ENCODE results near the gene PALB2. TPM values are rescaled to one million over a fixed set of nuclear protein-coding genes. Genes with fewer than 3 reads are reported as not detected.

PALB2 gene
- total and polyA plus RNA-seq, 10 of the 15 experiments (the other 5 are each of a cell fraction or from before 2014, with no cell fraction given): 9.2 to 24.6 (median 17.6) TPM

DNA sequence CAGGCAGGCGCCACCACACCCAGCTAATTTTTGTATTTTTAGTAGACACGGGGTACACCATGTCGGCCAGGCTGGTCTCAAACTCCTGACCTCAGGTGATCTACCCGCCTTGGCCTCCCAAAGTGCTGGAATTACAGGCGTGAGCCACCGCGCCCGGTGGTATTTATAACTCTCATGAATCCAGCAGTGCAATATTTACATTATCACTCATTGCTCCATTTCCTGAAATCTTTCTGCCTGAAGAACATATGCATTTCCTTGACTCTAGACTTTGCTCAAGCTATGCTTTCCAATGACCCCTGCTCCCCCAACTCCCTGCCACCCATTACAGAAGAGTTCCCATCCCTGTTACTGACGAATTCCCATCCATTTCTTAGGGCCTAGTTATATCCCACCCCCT lies 25.3 kb downstream of the PALB2 start:
- SMC1A ChIA-PET (ENCODE audit: uncharacterized antibody, unreplicated experiment): no interaction called here
- Histone ChIP-seq H3K4me2 (ENCODE audit: control insufficient read depth, insufficient read depth) (no peak overlapping the region), H3K4me1 (ENCODE audit: control insufficient read depth, insufficient read depth, low read length) (no peaks in the 10 kb centered on the region), H3K9me3 (replicated peaks; ENCODE audit: control insufficient read depth, insufficient read depth, low read length) (no peaks in the 10 kb centered on the region), H4K20me1 (ENCODE audit: control insufficient read depth, insufficient read depth) (no peaks in the 10 kb centered on the region), H2AFZ (ENCODE audit: control insufficient read depth, low read depth, low read length) (no peak overlapping the region), H3K4me3 (no peak overlapping the region), H3K79me2 (ENCODE audit: control insufficient read depth, insufficient read depth, low read length) (no peaks in the 10 kb centered on the region), H3K36me3 (ENCODE audit: control insufficient read depth in 2 of 2, insufficient read depth in 2 of 2, low read length in 1 of 2) (peaks cover 3% of the 10 kb centered on the region in 2 experiments), H3K9ac (ENCODE audit: control insufficient read depth, insufficient read depth, low read length) (no peak overlapping the region), H3K27ac (ENCODE audit: control insufficient read depth, insufficient read depth) (no peak overlapping the region), H3K27me3 (replicated peaks in 1 of 2; ENCODE audit: control insufficient read depth in 2 of 2, insufficient read depth in 2 of 2, low read length in 1 of 2) (no peaks in the 10 kb centered on the region)
- FAIRE-seq (no peak), ATAC-seq (no peak), DNase-seq (ENCODE audit: low read depth, low spot score) (no peak)
- BruUV-seq (replicated peaks): no TSS peak
- intact Hi-C loops (cut with micrococcal nuclease; ENCODE audit: unreplicated experiment): no loop called here
- in situ Hi-C loops (cut with MboI): no loop called here
- RAD21 ChIA-PET (ENCODE audit: unreplicated experiment): no interaction called here
- WGBS (ENCODE audit: insufficient coverage, insufficient replicate concordance, low lambda C conversion rate, missing lambda C conversion rate): 98% methylated on average over 9 of the region's 9 CpGs
- TF ChIP-seq NR2C2 (IDR thresholded peaks at IDR 0.05; ENCODE audit: borderline replicate concordance, control insufficient read depth, insufficient read length, low read depth) (no peak), BMI1 (IDR thresholded peaks at IDR 0.05; ENCODE audit: borderline replicate concordance) (no peak), SUPT20H (IDR thresholded peaks at IDR 0.05; ENCODE audit: borderline replicate concordance, control insufficient read depth, low read depth, low read length) (no peak), PML (IDR thresholded peaks at IDR 0.05; ENCODE audit: low read length) (no peak), HCFC1 (IDR thresholded peaks at IDR 0.05; ENCODE audit: low read length) (no peak), FOS (IDR thresholded peaks at IDR 0.05; ENCODE audit: borderline replicate concordance, extremely low read depth, insufficient read length) (no peak), BRCA1 (IDR thresholded peaks at IDR 0.05; ENCODE audit: low read depth, low read length) (no peak), ETV6 (conservative IDR thresholded peaks at IDR 0.05 in 1 of 2, IDR thresholded peaks at IDR 0.05 in 1 of 2; ENCODE audit: borderline replicate concordance in 1 of 2, low read depth in 1 of 2) (no peak), RELA (IDR thresholded peaks at IDR 0.05; ENCODE audit: borderline replicate concordance, partially characterized antibody) (no peak), NR2C1 (IDR thresholded peaks at IDR 0.05) (no peak), IRF4 (IDR thresholded peaks at IDR 0.05; ENCODE audit: low read depth, low read length) (no peak), EZH2 (IDR thresholded peaks at IDR 0.05; ENCODE audit: borderline replicate concordance, control insufficient read depth, low read depth, low read length) (no peak), PAX8 (IDR thresholded peaks at IDR 0.05) (no peak), BCL11A (IDR thresholded peaks at IDR 0.05; ENCODE audit: low read depth, low read length) (no peak), ZNF592 (IDR thresholded peaks at IDR 0.05) (no peak), ATF7 (IDR thresholded peaks at IDR 0.05; ENCODE audit: low read depth) (no peak)
- TF ChIP-seq, protein P1, sequence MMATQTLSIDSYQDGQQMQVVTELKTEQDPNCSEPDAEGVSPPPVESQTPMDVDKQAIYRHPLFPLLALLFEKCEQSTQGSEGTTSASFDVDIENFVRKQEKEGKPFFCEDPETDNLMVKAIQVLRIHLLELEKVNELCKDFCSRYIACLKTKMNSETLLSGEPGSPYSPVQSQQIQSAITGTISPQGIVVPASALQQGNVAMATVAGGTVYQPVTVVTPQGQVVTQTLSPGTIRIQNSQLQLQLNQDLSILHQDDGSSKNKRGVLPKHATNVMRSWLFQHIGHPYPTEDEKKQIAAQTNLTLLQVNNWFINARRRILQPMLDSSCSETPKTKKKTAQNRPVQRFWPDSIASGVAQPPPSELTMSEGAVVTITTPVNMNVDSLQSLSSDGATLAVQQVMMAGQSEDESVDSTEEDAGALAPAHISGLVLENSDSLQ (IDR thresholded peaks at IDR 0.05): no peak
- TF ChIP-seq, protein P2, sequence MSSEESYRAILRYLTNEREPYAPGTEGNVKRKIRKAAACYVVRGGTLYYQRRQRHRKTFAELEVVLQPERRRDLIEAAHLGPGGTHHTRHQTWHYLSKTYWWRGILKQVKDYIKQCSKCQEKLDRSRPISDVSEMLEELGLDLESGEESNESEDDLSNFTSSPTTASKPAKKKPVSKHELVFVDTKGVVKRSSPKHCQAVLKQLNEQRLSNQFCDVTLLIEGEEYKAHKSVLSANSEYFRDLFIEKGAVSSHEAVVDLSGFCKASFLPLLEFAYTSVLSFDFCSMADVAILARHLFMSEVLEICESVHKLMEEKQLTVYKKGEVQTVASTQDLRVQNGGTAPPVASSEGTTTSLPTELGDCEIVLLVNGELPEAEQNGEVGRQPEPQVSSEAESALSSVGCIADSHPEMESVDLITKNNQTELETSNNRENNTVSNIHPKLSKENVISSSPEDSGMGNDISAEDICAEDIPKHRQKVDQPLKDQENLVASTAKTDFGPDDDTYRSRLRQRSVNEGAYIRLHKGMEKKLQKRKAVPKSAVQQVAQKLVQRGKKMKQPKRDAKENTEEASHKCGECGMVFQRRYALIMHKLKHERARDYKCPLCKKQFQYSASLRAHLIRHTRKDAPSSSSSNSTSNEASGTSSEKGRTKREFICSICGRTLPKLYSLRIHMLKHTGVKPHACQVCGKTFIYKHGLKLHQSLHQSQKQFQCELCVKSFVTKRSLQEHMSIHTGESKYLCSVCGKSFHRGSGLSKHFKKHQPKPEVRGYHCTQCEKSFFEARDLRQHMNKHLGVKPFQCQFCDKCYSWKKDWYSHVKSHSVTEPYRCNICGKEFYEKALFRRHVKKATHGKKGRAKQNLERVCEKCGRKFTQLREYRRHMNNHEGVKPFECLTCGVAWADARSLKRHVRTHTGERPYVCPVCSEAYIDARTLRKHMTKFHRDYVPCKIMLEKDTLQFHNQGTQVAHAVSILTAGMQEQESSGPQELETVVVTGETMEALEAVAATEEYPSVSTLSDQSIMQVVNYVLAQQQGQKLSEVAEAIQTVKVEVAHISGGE (CRISPR knock-in tag; IDR thresholded peaks at IDR 0.05): no peak
- CTCF ChIA-PET: no interaction called here
- POLR2A ChIA-PET: no interaction called here
